Trophoblast cell (in vitro differentiated cells and primary cell): ENCODE data around the gene NRG2.

Experiments used
- DNase-seq, 2 donors: peaks; one replicate each; pipeline ENCODE4 v3.0.0-alpha.2; 2016
- H2AFZ ChIP-seq: 2 replicates; pipeline ENCODE4 v1.6.1; 2013; ENCODE audit warnings: low read length, moderate library complexity, mild to moderate bottlenecking; ENCODE audit not compliant: insufficient read depth, poor library complexity
- H2AK5ac ChIP-seq: 2 replicates; pipeline ENCODE4 v1.6.1; 2013; ENCODE audit warnings: mild to moderate bottlenecking, low read length
- H2BK120ac ChIP-seq: 2 replicates; pipeline ENCODE4 v1.6.1; 2013; ENCODE audit warnings: low read length, mild to moderate bottlenecking, moderate library complexity; ENCODE audit not compliant: insufficient read depth, poor library complexity
- H2BK12ac ChIP-seq: 2 replicates; pipeline ENCODE4 v1.6.1; 2013; ENCODE audit warnings: mild to moderate bottlenecking, low read length, moderate library complexity
- H2BK5ac ChIP-seq: 2 replicates; pipeline ENCODE4 v1.6.1; 2013; ENCODE audit warnings: low read length, low read depth, moderate library complexity, mild to moderate bottlenecking; ENCODE audit not compliant: poor library complexity
- H3K14ac ChIP-seq: 2 replicates; pipeline ENCODE4 v1.6.1; 2013; ENCODE audit warnings: mild to moderate bottlenecking, low read length
- H3K18ac ChIP-seq: 2 replicates; pipeline ENCODE4 v1.6.1; 2013; ENCODE audit warnings: mild to moderate bottlenecking, low read length
- H3K23ac ChIP-seq: 2 replicates; pipeline ENCODE4 v1.6.1; 2013; ENCODE audit warnings: low read length
- H3K27ac ChIP-seq: 2 replicates; pipeline ENCODE4 v1.5.1; 2013; ENCODE audit warnings: low read depth, mild to moderate bottlenecking, inconsistent platforms, low read length, moderate library complexity
- H3K27me3 ChIP-seq: 2 replicates; pipeline ENCODE4 v1.6.1; 2013; ENCODE audit warnings: inconsistent platforms, mild to moderate bottlenecking, low read length, moderate library complexity; ENCODE audit not compliant: insufficient read depth
- H3K36me3 ChIP-seq, 2 experiments: 1 replicate in 1 of 2; 2 replicates in 1 of 2; pipeline ENCODE4 v1.6.1; 2013; ENCODE audit warnings: low read length in 2 of 2, mild to moderate bottlenecking in 2 of 2, moderate library complexity in 1 of 2; ENCODE audit not compliant: insufficient read depth in 2 of 2, control insufficient read depth in 1 of 2
- H3K4ac ChIP-seq: 2 replicates; pipeline ENCODE4 v1.6.1; 2013; ENCODE audit warnings: low read depth, mild to moderate bottlenecking, low read length, moderate library complexity
- H3K4me1 ChIP-seq, 2 experiments: 1 replicate in 1 of 2; 2 replicates in 1 of 2; pipeline ENCODE4 v1.6.1; 2013; ENCODE audit warnings: low read length in 2 of 2, mild to moderate bottlenecking in 2 of 2, moderate library complexity in 1 of 2; ENCODE audit not compliant: insufficient read depth in 2 of 2, control insufficient read depth in 1 of 2
- H3K4me2 ChIP-seq: 2 replicates; pipeline ENCODE4 v1.6.1; 2013; ENCODE audit warnings: inconsistent platforms, mild to moderate bottlenecking, low read length, moderate library complexity
- H3K4me3 ChIP-seq: 2 replicates; pipeline ENCODE4 v1.5.1; 2013; ENCODE audit warnings: mild to moderate bottlenecking, low read depth, low read length, inconsistent platforms
- H3K79me1 ChIP-seq: one replicate; pipeline ENCODE4 v1.6.1; 2013; ENCODE audit warnings: low read length
- H3K79me2 ChIP-seq: 2 replicates; pipeline ENCODE4 v1.6.1; 2013; ENCODE audit warnings: low read length, mild to moderate bottlenecking; ENCODE audit not compliant: control insufficient read depth, insufficient read depth, poor library complexity
- H3K9ac ChIP-seq: 2 replicates; pipeline ENCODE4 v1.6.1; 2013; ENCODE audit warnings: mild to moderate bottlenecking, low read length
- H3K9me3 ChIP-seq: 2 replicates; pipeline ENCODE4 v1.6.1; 2013; ENCODE audit warnings: low read depth, mild to moderate bottlenecking, control low read depth, inconsistent platforms, low read length; ENCODE audit not compliant: insufficient read depth
- H4K12ac ChIP-seq: 2 replicates; pipeline ENCODE4 v1.6.1; 2013; ENCODE audit warnings: low read depth, mild to moderate bottlenecking, low read length, moderate library complexity
- H4K8ac ChIP-seq: 2 replicates; pipeline ENCODE4 v1.6.1; 2013; ENCODE audit warnings: low read depth, mild to moderate bottlenecking, low read length, moderate library complexity
- H4K91ac ChIP-seq: one replicate; pipeline ENCODE4 v1.6.1; 2013; ENCODE audit warnings: low read depth, mild to moderate bottlenecking, low read length, moderate library complexity
- WGBS: extraction: QIAGEN DNeasy Blood & Tissue Kit; methylation state at CpG from one replicate; pipeline ENCODE4 v1.1.7; 2013; ENCODE audit warnings: missing lambda C conversion rate; ENCODE audit not compliant: insufficient read length, insufficient coverage; ENCODE audit errors: extremely low coverage; 5-methylcytosine and 5-hydroxymethylcytosine counted together

Gene NRG2

DNA sequence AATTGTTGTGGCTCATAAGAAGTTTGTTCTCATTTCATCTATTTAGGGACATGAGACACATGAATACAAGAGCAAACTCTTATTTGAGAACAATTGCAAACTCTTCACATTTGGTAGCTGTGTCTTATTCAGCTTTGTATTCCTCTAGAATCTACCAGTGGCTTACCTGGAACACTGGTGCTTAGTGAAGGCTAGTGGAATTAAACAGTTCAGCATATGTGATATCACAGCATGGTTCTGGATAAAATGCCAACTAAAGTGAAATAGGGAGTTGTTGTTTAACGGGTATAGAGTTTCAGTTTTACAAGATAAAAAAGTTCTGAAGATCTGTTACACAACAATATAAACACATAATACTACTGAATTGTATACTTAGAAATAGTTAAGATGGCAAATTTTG, 48.9 kb downstream of the NRG2 start:
- no peaks in the 10 kb centered on the region for H3K36me3 ChIP-seq
- H4K91ac ChIP-seq, result no peak overlapping the region
- H3K4ac ChIP-seq, result no peak overlapping the region
- no peaks in the 10 kb centered on the region for H3K79me1 ChIP-seq
- no peak overlapping the region for H2BK5ac ChIP-seq
- no peak overlapping the region for H3K4me3 ChIP-seq
- H3K27me3 ChIP-seq, result no peaks in the 10 kb centered on the region
- H2BK12ac ChIP-seq, result no peak overlapping the region
- no peak overlapping the region for H3K9ac ChIP-seq
- H3K4me2 ChIP-seq, result no peak overlapping the region
- H3K27ac ChIP-seq, result no peak overlapping the region
- no peak overlapping the region for H2AK5ac ChIP-seq
- H4K12ac ChIP-seq, result no peak overlapping the region
- H3K4me1 ChIP-seq, result no peaks in the 10 kb centered on the region
- no peak overlapping the region for H3K23ac ChIP-seq
- DNase-seq, result no peak
- H3K14ac ChIP-seq, result no peak overlapping the region
- H4K8ac ChIP-seq, result no peak overlapping the region
- no peak overlapping the region for H3K18ac ChIP-seq
- H2AFZ ChIP-seq, result no peak overlapping the region
- H3K79me2 ChIP-seq, result no peaks in the 10 kb centered on the region
- no peak overlapping the region for H2BK120ac ChIP-seq
- no CpG with 5 or more reads among the region's 1 CpG for WGBS
- no peaks in the 10 kb centered on the region for H3K9me3 ChIP-seq

DNA sequence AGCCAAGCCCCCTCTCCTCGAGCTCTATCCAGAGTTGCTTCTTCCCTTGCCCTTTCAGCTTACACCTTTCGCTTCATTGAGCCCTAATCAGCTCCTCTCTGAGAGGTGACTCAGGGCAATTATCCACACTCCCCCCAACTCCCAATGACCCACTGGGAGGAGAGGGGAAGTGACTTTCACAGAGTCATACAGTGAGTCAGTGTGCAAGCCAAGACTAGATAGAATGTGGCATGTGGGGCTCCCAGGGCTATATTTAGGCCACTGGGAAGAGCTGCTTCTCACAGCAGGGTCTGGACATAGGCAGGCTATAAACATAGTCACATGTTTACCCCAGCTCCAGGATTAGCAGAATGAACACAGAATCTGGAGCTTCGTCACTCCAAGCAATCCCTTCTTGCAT, 57.4 kb downstream of the NRG2 start:
- no peak overlapping the region for H2AK5ac ChIP-seq
- peaks cover 2% of the 10 kb centered on the region for H3K9me3 ChIP-seq
- no peak overlapping the region for H4K91ac ChIP-seq
- no peaks in the 10 kb centered on the region for H3K27me3 ChIP-seq
- peaks cover 4 to 12% of the 10 kb centered on the region in 2 experiments for H3K4me1 ChIP-seq
- no peak overlapping the region for H3K14ac ChIP-seq
- no peak overlapping the region for H3K23ac ChIP-seq
- H3K9ac ChIP-seq, result no peak overlapping the region
- no peak overlapping the region for H3K4ac ChIP-seq
- H4K12ac ChIP-seq, result no peak overlapping the region
- H2AFZ ChIP-seq, result no peak overlapping the region
- H3K4me2 ChIP-seq, result no peak overlapping the region
- H4K8ac ChIP-seq, result no peak overlapping the region
- peak in 1 of 2 donors; percentile 8 for DNase-seq
- H2BK120ac ChIP-seq, result no peak overlapping the region
- H3K4me3 ChIP-seq, result no peak overlapping the region
- no peak overlapping the region for H2BK5ac ChIP-seq
- no CpG with 5 or more reads among the region's 3 CpGs for WGBS
- H3K79me2 ChIP-seq, result no peaks in the 10 kb centered on the region
- no peak overlapping the region for H3K27ac ChIP-seq
- no peaks in the 10 kb centered on the region for H3K79me1 ChIP-seq
- H2BK12ac ChIP-seq, result no peak overlapping the region
- H3K36me3 ChIP-seq, result no peaks in the 10 kb centered on the region
- no peak overlapping the region for H3K18ac ChIP-seq

DNA sequence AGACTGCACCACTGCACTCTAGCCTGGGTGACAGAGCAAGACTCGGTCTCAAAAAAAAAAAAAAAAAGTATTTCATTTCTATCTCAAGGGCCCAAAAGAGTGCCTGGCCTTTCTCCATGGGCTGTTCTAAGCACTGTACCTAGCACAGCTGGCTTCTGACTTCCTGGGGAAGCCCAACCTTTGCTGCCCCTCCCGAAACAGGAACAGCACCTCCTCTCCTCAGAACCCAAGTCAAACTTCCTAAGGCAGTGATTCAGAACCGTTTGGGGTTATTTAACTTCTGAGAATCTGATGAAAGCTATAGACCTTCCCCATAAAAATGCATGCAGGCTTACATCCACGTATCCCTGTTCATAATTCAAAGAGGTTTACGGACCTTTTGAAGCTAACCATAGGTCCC, 57.8 kb downstream of the NRG2 start:
- Histone ChIP-seq H2BK5ac (no peak overlapping the region), H2AFZ (no peak overlapping the region), H3K27ac (no peak overlapping the region), H3K14ac (no peak overlapping the region), H3K79me2 (no peaks in the 10 kb centered on the region), H3K4me3 (no peak overlapping the region), H3K23ac (no peak overlapping the region), H2AK5ac (no peak overlapping the region), H2BK12ac (no peak overlapping the region), H3K18ac (no peak overlapping the region), H3K27me3 (no peaks in the 10 kb centered on the region), H4K8ac (no peak overlapping the region), H3K36me3 (no peaks in the 10 kb centered on the region), H3K4me1 (peaks cover 4 to 12% of the 10 kb centered on the region in 2 experiments), H3K9ac (no peak overlapping the region), H3K4ac (no peak overlapping the region), H3K9me3 (peaks cover 2% of the 10 kb centered on the region), H2BK120ac (no peak overlapping the region), H3K4me2 (no peak overlapping the region), H4K12ac (no peak overlapping the region), H4K91ac (no peak overlapping the region), H3K79me1 (no peaks in the 10 kb centered on the region)
- no CpG with 5 or more reads among the region's 5 CpGs for whole genome bisulfite sequencing
- no peak for DNase-seq

DNA sequence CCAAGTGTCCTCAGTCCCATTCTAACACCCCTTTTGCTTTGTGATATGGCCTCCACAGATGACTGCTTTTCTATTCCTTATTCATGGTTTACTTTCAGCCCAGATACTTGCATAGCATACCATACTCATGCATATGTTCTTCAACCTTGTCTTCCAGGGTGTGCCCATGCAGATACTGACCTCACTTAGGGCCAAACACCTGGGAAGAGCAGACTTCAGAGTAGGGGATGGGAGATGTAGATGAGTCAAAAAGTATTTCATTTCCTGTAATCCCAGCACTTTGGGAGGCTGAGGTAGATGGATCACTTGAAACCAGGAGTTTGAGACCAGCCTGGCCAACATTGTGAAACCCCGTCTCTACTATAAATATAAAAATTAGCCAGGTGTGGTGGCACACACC, 58.3 kb downstream of the NRG2 start:
- Histone ChIP-seq H3K27me3 (no peaks in the 10 kb centered on the region), H4K91ac (no peak overlapping the region)
- WGBS, result no CpG with 5 or more reads among the region's 1 CpG

DNA sequence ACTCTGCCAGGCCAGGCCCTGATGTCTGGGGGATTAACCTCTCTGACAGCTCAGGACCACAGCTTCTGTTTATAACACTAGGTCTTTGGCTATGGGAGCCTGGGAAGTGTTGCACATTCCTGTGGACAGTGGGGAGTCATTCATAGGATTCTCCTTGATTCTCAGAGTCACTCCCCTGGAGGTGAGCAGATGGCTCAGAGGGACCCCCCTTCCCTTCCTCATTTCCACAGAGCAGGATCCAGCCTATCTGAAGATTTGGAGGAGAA, 60.2 kb downstream of the NRG2 start:
- Histone ChIP-seq H3K18ac (no peak overlapping the region), H4K8ac (no peak overlapping the region), H2BK12ac (no peak overlapping the region), H2BK5ac (no peak overlapping the region), H3K4me3 (no peak overlapping the region), H2AFZ (no peak overlapping the region), H3K79me2 (no peaks in the 10 kb centered on the region), H4K12ac (no peak overlapping the region), H3K14ac (no peak overlapping the region), H2AK5ac (no peak overlapping the region), H3K27me3 (no peaks in the 10 kb centered on the region), H2BK120ac (no peak overlapping the region), H3K9me3 (peaks cover 2% of the 10 kb centered on the region), H4K91ac (no peak overlapping the region), H3K27ac (no peak overlapping the region), H3K4me2 (no peak overlapping the region), H3K9ac (no peak overlapping the region), H3K4me1 (peaks cover 4 to 12% of the 10 kb centered on the region in 2 experiments), H3K36me3 (no peaks in the 10 kb centered on the region), H3K4ac (no peak overlapping the region), H3K23ac (no peak overlapping the region), H3K79me1 (no peaks in the 10 kb centered on the region)
- no peak for DNase-seq

More for the DNA sequence above, 58.3 kb downstream of the NRG2 start:
- Histone ChIP-seq H3K14ac (no peak overlapping the region), H3K36me3 (no peaks in the 10 kb centered on the region), H3K4me2 (no peak overlapping the region), H2AFZ (no peak overlapping the region), H2BK5ac (no peak overlapping the region), H3K4me3 (no peak overlapping the region), H4K8ac (no peak overlapping the region), H3K9me3 (peaks cover 2% of the 10 kb centered on the region), H3K23ac (no peak overlapping the region), H4K12ac (no peak overlapping the region), H3K4ac (no peak overlapping the region), H2AK5ac (no peak overlapping the region), H3K79me2 (no peaks in the 10 kb centered on the region), H2BK12ac (no peak overlapping the region), H3K79me1 (no peaks in the 10 kb centered on the region), H2BK120ac (no peak overlapping the region), H3K27ac (no peak overlapping the region), H3K18ac (no peak overlapping the region), H3K9ac (no peak overlapping the region), H3K4me1 (peaks cover 4 to 12% of the 10 kb centered on the region in 2 experiments)
- no peak for DNase-seq
